ENCODE results near the gene ANO10.

Gene ANO10

DNA sequence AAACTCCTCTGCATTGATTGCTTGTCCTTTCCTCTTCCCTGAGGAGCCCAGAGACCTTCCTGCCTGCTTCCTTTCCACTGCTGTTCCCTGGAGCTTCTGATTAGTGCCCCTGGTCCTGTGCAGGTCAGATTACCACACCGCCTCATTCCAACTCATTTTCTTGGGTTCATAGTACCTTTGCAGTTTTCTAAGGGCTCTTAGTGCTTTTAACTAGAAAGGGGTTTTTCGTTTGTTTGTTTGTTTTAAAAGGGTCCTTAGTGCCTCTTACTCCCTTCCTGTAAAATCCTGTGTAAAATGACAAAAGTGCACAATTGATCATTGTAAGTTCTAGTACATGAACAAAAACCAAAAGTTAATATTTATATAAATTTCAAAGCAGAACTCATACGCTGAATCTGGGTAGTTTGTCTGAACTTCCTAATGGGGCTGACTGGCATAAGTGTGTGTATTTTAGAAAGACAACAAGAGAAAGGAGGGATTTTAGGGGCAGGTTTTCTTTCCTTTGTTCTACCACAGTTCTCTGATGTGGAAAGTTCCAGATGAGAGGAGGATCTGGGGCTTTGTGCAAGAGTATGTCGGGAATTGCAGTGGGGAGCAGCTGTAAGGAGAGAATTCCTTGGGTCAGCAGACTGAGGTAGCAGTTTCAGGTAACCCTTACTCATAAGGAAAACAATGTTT, 304.9 kb downstream of the ANO10 start:
- TF ChIP-seq USF1 (IDR thresholded peaks at IDR 0.05) (no peak), CEBPB (IDR thresholded peaks at IDR 0.05) (no peak), EGR1 (IDR thresholded peaks at IDR 0.05) (no peak), RAD21 (IDR thresholded peaks at IDR 0.05; ENCODE audit: low read depth) (no peak), TCF12 (IDR thresholded peaks at IDR 0.05; ENCODE audit: low read depth) (no peak), YY1 (IDR thresholded peaks at IDR 0.05; ENCODE audit: low read depth) (no peak), EP300 (IDR thresholded peaks at IDR 0.05; ENCODE audit: borderline replicate concordance) (no peak), CREB1 (IDR thresholded peaks at IDR 0.05; ENCODE audit: low read depth) (no peak), ZBTB7A (IDR thresholded peaks at IDR 0.05; ENCODE audit: low read depth) (no peak), NFIC (IDR thresholded peaks at IDR 0.05) (no peak)
- TF ChIP-seq, protein P1, sequence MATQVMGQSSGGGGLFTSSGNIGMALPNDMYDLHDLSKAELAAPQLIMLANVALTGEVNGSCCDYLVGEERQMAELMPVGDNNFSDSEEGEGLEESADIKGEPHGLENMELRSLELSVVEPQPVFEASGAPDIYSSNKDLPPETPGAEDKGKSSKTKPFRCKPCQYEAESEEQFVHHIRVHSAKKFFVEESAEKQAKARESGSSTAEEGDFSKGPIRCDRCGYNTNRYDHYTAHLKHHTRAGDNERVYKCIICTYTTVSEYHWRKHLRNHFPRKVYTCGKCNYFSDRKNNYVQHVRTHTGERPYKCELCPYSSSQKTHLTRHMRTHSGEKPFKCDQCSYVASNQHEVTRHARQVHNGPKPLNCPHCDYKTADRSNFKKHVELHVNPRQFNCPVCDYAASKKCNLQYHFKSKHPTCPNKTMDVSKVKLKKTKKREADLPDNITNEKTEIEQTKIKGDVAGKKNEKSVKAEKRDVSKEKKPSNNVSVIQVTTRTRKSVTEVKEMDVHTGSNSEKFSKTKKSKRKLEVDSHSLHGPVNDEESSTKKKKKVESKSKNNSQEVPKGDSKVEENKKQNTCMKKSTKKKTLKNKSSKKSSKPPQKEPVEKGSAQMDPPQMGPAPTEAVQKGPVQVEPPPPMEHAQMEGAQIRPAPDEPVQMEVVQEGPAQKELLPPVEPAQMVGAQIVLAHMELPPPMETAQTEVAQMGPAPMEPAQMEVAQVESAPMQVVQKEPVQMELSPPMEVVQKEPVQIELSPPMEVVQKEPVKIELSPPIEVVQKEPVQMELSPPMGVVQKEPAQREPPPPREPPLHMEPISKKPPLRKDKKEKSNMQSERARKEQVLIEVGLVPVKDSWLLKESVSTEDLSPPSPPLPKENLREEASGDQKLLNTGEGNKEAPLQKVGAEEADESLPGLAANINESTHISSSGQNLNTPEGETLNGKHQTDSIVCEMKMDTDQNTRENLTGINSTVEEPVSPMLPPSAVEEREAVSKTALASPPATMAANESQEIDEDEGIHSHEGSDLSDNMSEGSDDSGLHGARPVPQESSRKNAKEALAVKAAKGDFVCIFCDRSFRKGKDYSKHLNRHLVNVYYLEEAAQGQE (IDR thresholded peaks at IDR 0.05; ENCODE audit: low read depth): no peak
- TF ChIP-seq, protein P2, sequence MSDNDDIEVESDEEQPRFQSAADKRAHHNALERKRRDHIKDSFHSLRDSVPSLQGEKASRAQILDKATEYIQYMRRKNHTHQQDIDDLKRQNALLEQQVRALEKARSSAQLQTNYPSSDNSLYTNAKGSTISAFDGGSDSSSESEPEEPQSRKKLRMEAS (IDR thresholded peaks at IDR 0.05): no peak
